GM23338 (cell line): ENCODE results near the gene PCSK5. TPM values are rescaled to one million over a fixed set of nuclear protein-coding genes. Genes with fewer than 3 reads are reported as not detected.

Source experiments
- ATAC-seq: fragments of 200-7000 bp; cut with Tn5 transposase; 3 replicates; pipeline ENCODE4 v1.9.1; 2020
- DNase-seq: peaks from one replicate; pipeline ENCODE4 v3.0.0-alpha.2; 2015; ENCODE audit warnings: low spot score
- H2AFZ ChIP-seq: fragments of 200-600 bp; sonication (generic); 2 replicates; pipeline ENCODE4 v1.8.0; 2016; ENCODE audit warnings: antibody characterized with exemption, mild to moderate bottlenecking, moderate library complexity
- H3F3A ChIP-seq: fragments of 200-600 bp; sonication (generic); replicated peaks from 2 replicates; pipeline ENCODE4 v1.8.0; 2017; ENCODE audit warnings: antibody characterized with exemption, mixed run types, low read depth
- H3K27ac ChIP-seq: fragments of 200-600 bp; sonication (generic); 2 replicates; pipeline ENCODE4 v1.6.1; 2016; ENCODE audit warnings: low read depth
- H3K27me3 ChIP-seq: fragments of 200-600 bp; sonication (generic); 2 replicates; pipeline ENCODE4 v1.8.0; 2016; ENCODE audit warnings: mild to moderate bottlenecking, mixed run types, moderate library complexity; ENCODE audit not compliant: insufficient read depth
- H3K36me3 ChIP-seq: fragments of 200-600 bp; sonication (generic); 2 replicates; pipeline ENCODE4 v1.8.0; 2016; ENCODE audit warnings: mild to moderate bottlenecking; ENCODE audit not compliant: insufficient read depth
- H3K4me1 ChIP-seq: fragments of 200-600 bp; sonication (generic); 2 replicates; pipeline ENCODE4 v1.8.0; 2016; ENCODE audit warnings: mild to moderate bottlenecking, moderate library complexity; ENCODE audit not compliant: insufficient read depth
- H3K4me2 ChIP-seq: fragments of 200-600 bp; sonication (generic); 2 replicates; pipeline ENCODE4 v1.7.1; 2017; ENCODE audit warnings: mixed run types
- H3K4me3 ChIP-seq: fragments of 200-600 bp; sonication (generic); 2 replicates; pipeline ENCODE4 v1.6.1; 2016; ENCODE audit warnings: mixed run types
- H3K79me2 ChIP-seq: fragments of 200-600 bp; sonication (generic); replicated peaks from 2 replicates; pipeline ENCODE4 v1.8.0; 2017; ENCODE audit warnings: mild to moderate bottlenecking; ENCODE audit not compliant: insufficient read depth
- H3K9me2 ChIP-seq: fragments of 200-600 bp; sonication (generic); 2 replicates; pipeline ENCODE4 v1.8.0; 2017; ENCODE audit not compliant: insufficient read depth
- H4K20me1 ChIP-seq: fragments of 200-600 bp; sonication (generic); replicated peaks from 2 replicates; pipeline ENCODE4 v1.8.0; 2017; ENCODE audit warnings: mild to moderate bottlenecking; ENCODE audit not compliant: insufficient read depth
- H3K27ac Mint-ChIP-seq: 2 replicates; pipeline ENCODE4 v1.8.0; 2020; ENCODE audit warnings: inconsistent platforms, mild to moderate bottlenecking, moderate library complexity, mixed read lengths
- H3K27me3 Mint-ChIP-seq: 3 replicates; pipeline ENCODE4 v1.8.0; 2022; ENCODE audit warnings: low read depth, mild to moderate bottlenecking, moderate library complexity, mixed read lengths, inconsistent platforms; ENCODE audit not compliant: insufficient read depth, poor library complexity
- H3K36me3 Mint-ChIP-seq: 3 replicates; pipeline ENCODE4 v1.8.0; 2021; ENCODE audit warnings: low read depth, mild to moderate bottlenecking, inconsistent platforms, moderate library complexity, mixed read lengths
- H3K4me1 Mint-ChIP-seq: 3 replicates; pipeline ENCODE4 v1.8.0; 2020; ENCODE audit warnings: mild to moderate bottlenecking, inconsistent platforms, mixed read lengths
- H3K4me3 Mint-ChIP-seq: 3 replicates; pipeline ENCODE4 v1.8.0; 2021; ENCODE audit warnings: moderate library complexity, mild to moderate bottlenecking, inconsistent platforms, mixed read lengths
- H3K9me3 Mint-ChIP-seq: 3 replicates; pipeline ENCODE4 v1.8.0; 2020; ENCODE audit warnings: moderate library complexity, mild to moderate bottlenecking, inconsistent platforms, mixed read lengths
- CTCF ChIP-seq, 2 experiments: fragments of 200-600 bp in 1 of 2; sonication (generic) in 1 of 2; conservative IDR thresholded peaks; 2 replicates each; pipeline versions ENCODE4 v1.5.1 to v1.6.1; 2016 to 2017; ENCODE audit warnings: antibody characterized with exemption in 2 of 2, low read depth in 2 of 2, mild to moderate bottlenecking in 2 of 2, moderate library complexity in 1 of 2
- ETS1 ChIP-seq: IDR thresholded peaks from 2 replicates; pipeline ENCODE4 v1.6.1; 2016; ENCODE audit warnings: antibody characterized with exemption
- JUNB ChIP-seq: IDR thresholded peaks from one replicate; pipeline ENCODE4 v1.6.1; 2016; ENCODE audit warnings: antibody characterized with exemption; ENCODE audit not compliant: unreplicated experiment
- REST ChIP-seq: IDR thresholded peaks from one replicate; pipeline ENCODE4 v1.6.1; 2018; ENCODE audit warnings: antibody characterized with exemption; ENCODE audit not compliant: unreplicated experiment
- ZNF114 ChIP-seq: fragments of 250-450 bp; sonication (Bioruptor Pico); IDR thresholded peaks from 2 replicates; pipeline ENCODE4 v1.5.0; 2020; ENCODE audit warnings: mild to moderate bottlenecking, moderate library complexity
- ZNF331 ChIP-seq: fragments of 250-450 bp; sonication (Bioruptor Pico); IDR thresholded peaks from 2 replicates; pipeline ENCODE4 v1.5.0; 2020; ENCODE audit warnings: low read depth, mild to moderate bottlenecking, moderate library complexity
- ZNF462 ChIP-seq: fragments of 250-450 bp; sonication (Bioruptor Pico); IDR thresholded peaks from 2 replicates; pipeline ENCODE4 v1.5.0; 2020; ENCODE audit warnings: mild to moderate bottlenecking, moderate library complexity
- polyA plus RNA-seq: library from polyadenylated mRNA; unstranded; fragments of >200 nt; fragmentation: Nextera tagmentation; extraction: Ambion mirVana; gene quantifications from 2 replicates; pipeline ENCODE4 v1.2.1, GENCODE V29; 2016
- total RNA-seq: library from RNA; depleted of rRNA; stranded (reverse); fragments of >200 nt; shearing (Covaris generic); gene quantifications from 2 replicates; pipeline ENCODE4 v1.2.3, GENCODE V29; 2014

Gene PCSK5
- total and polyA plus RNA-seq, 2 experiments from 2014 or later = 12.3 to 34.8 TPM

GRCh38 chr9:76227156-76227555 is 336.7 kb downstream of the PCSK5 start:
- H3K36me3 Mint-ChIP-seq = no peaks in the 10 kb centered on the region
- no peaks in the 10 kb centered on the region for H3K4me1 ChIP-seq
- H3K27me3 Mint-ChIP-seq = no peaks in the 10 kb centered on the region
- no peaks in the 10 kb centered on the region for H4K20me1 ChIP-seq
- no peak overlapping the region for H3K27ac Mint-ChIP-seq
- H3K4me2 ChIP-seq = no peak overlapping the region
- no peaks in the 10 kb centered on the region for H3K36me3 ChIP-seq
- H3K4me1 Mint-ChIP-seq = peaks cover 6% of the 10 kb centered on the region; the same call in 1 of the 3 replicates
- no peak overlapping the region for H3K4me3 Mint-ChIP-seq
- no peak overlapping the region for H2AFZ ChIP-seq
- no peak overlapping the region for H3K4me3 ChIP-seq
- no peak overlapping the region for H3K27ac ChIP-seq
- TF ChIP-seq JUNB (no peak), CTCF (conservative IDR thresholded peaks at IDR 0.05; ENCODE audit: low read depth in 2 of 2) (no peak), ETS1 (no peak), ZNF331 (no peak), ZNF462 (no peak), ZNF114 (CRISPR knock-in tag) (no peak), REST (no peak)
- no peaks in the 10 kb centered on the region for H3F3A ChIP-seq
- H3K9me3 Mint-ChIP-seq = no peaks in the 10 kb centered on the region
- no peaks in the 10 kb centered on the region for H3K27me3 ChIP-seq
- ATAC-seq (no peak), DNase-seq (no peak)
- no peaks in the 10 kb centered on the region for H3K79me2 ChIP-seq
- peaks cover 3% of the 10 kb centered on the region; the same call in 1 of the 2 replicates for H3K9me2 ChIP-seq
